ENCODE data around the gene SLC37A1.

The SLC37A1 gene

DNA sequence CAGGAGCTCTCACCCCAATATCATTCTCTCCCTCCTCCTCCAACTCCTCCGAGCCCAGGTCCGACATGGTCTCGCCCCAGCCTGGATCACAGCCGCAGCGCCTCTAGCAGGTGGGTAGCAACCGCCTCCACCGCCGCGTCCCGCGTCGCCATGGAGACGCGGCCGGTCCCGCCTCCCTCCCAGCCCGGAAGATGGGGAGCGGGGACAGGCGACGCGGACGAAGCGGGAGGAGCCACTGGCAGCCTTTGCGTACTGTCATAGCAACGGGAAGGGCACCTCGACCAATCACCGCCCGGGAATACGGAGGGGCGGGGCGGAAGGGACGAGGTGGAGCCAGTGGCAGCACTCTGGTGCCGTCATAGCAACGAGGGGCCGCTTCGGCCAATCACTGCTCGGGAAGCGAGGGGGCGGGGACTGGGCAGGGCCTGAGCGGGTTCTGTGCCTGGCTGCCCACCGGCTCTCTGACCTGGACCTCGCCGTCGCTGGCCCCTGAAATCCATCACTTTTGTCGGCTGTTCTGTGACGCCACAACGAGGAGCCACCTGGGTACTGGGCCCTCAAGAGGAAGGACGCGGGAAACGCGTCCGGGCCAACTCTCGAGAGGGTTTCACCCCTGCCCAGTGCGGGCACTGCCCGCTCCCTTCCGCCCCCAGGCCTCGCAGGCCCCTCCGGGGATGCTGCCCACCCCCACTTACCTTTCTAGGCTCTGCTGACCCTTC lies 17.4 kb upstream of the SLC37A1 start, which contains the start of gene RSPH1 (continued):
- TF ChIP-seq, protein P1, sequence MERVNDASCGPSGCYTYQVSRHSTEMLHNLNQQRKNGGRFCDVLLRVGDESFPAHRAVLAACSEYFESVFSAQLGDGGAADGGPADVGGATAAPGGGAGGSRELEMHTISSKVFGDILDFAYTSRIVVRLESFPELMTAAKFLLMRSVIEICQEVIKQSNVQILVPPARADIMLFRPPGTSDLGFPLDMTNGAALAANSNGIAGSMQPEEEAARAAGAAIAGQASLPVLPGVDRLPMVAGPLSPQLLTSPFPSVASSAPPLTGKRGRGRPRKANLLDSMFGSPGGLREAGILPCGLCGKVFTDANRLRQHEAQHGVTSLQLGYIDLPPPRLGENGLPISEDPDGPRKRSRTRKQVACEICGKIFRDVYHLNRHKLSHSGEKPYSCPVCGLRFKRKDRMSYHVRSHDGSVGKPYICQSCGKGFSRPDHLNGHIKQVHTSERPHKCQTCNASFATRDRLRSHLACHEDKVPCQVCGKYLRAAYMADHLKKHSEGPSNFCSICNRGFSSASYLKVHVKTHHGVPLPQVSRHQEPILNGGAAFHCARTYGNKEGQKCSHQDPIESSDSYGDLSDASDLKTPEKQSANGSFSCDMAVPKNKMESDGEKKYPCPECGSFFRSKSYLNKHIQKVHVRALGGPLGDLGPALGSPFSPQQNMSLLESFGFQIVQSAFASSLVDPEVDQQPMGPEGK (tag by site-specific recombination; IDR thresholded peaks at IDR 0.05): peak; percentile 89
- TF ChIP-seq ZBTB21 (tag by site-specific recombination; IDR thresholded peaks at IDR 0.05) (peak; percentile 88), ZXDB (tag by site-specific recombination; IDR thresholded peaks at IDR 0.05) (peak; percentile 13; the same call in 1 of the 2 replicates), ZNF629 (tag by site-specific recombination; IDR thresholded peaks at IDR 0.05) (peak; percentile 96), KLF1 (tag by site-specific recombination; IDR thresholded peaks at IDR 0.05) (no peak), ZNF391 (tag by site-specific recombination; IDR thresholded peaks at IDR 0.05; ENCODE audit: borderline replicate concordance, low read depth) (no peak), GLIS1 (tag by site-specific recombination; IDR thresholded peaks at IDR 0.05) (no peak), ZNF394 (tag by site-specific recombination; IDR thresholded peaks at IDR 0.05; ENCODE audit: borderline replicate concordance) (no peak), ZNF335 (tag by site-specific recombination; conservative IDR thresholded peaks at IDR 0.05) (peak; percentile 56), KLF10 (tag by site-specific recombination; IDR thresholded peaks at IDR 0.05) (peak; percentile 99), ZSCAN30 (tag by site-specific recombination; IDR thresholded peaks at IDR 0.05) (no peak), IKZF3 (tag by site-specific recombination; IDR thresholded peaks at IDR 0.05) (peak; percentile 19; the same call in 1 of the 2 replicates)
- TF ChIP-seq, protein P2, sequence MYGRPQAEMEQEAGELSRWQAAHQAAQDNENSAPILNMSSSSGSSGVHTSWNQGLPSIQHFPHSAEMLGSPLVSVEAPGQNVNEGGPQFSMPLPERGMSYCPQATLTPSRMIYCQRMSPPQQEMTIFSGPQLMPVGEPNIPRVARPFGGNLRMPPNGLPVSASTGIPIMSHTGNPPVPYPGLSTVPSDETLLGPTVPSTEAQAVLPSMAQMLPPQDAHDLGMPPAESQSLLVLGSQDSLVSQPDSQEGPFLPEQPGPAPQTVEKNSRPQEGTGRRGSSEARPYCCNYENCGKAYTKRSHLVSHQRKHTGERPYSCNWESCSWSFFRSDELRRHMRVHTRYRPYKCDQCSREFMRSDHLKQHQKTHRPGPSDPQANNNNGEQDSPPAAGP (tag by site-specific recombination; IDR thresholded peaks at IDR 0.05): peak; percentile 32; the same call in 1 of the 2 replicates
- TF ChIP-seq, protein P3, sequence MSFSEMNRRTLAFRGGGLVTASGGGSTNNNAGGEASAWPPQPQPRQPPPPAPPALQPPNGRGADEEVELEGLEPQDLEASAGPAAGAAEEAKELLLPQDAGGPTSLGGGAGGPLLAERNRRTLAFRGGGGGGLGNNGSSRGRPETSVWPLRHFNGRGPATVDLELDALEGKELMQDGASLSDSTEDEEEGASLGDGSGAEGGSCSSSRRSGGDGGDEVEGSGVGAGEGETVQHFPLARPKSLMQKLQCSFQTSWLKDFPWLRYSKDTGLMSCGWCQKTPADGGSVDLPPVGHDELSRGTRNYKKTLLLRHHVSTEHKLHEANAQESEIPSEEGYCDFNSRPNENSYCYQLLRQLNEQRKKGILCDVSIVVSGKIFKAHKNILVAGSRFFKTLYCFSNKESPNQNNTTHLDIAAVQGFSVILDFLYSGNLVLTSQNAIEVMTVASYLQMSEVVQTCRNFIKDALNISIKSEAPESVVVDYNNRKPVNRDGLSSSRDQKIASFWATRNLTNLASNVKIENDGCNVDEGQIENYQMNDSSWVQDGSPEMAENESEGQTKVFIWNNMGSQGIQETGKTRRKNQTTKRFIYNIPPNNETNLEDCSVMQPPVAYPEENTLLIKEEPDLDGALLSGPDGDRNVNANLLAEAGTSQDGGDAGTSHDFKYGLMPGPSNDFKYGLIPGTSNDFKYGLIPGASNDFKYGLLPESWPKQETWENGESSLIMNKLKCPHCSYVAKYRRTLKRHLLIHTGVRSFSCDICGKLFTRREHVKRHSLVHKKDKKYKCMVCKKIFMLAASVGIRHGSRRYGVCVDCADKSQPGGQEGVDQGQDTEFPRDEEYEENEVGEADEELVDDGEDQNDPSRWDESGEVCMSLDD (tag by site-specific recombination; IDR thresholded peaks at IDR 0.05): 0 out of 2 replicates have a peak, but pooled peaks have one; percentile 23
- TF ChIP-seq, protein P4, sequence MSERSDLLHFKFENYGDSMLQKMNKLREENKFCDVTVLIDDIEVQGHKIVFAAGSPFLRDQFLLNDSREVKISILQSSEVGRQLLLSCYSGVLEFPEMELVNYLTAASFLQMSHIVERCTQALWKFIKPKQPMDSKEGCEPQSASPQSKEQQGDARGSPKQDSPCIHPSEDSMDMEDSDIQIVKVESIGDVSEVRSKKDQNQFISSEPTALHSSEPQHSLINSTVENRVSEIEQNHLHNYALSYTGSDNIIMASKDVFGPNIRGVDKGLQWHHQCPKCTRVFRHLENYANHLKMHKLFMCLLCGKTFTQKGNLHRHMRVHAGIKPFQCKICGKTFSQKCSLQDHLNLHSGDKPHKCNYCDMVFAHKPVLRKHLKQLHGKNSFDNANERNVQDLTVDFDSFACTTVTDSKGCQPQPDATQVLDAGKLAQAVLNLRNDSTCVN (tag by site-specific recombination; optimal IDR thresholded peaks at IDR 0.05): peak; percentile 51

DNA sequence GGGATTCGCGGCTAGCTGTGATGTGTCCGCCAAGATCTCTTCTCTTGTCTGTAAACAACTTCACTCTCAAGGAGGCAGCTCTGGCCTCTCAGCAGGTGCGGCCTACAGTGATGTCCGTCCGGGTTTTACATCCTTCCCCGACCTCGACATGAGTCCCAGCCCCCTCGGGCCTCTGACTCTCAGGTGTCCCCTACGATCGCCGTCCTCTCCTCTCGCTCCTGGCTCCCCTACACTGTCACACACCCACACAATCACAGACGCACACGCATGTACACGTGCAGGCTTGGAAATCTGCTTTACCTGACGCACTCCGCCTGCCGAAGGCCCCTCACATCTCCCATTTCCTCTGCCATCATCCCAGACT lies 16.8 kb upstream of the SLC37A1 start:
- ChIA-PET POLR2A (no interaction called here), CTCF (interaction anchor here (3.3 kb wide), 1 partner anchor 16 kb away, joined by 17 read pairs; the partner anchor contains the start of gene SLC37A1)
- Histone ChIP-seq H3K4me1 (ENCODE audit: control insufficient read depth, insufficient read depth, low read length) (no peaks in the 10 kb centered on the region), H3K27ac (ENCODE audit: extremely low read depth, low read depth, low read length) (no peak overlapping the region; the same call in 1 of the 2 replicates), H3K4me3 (ENCODE audit: low read depth, low read length) (peak overlapping the region; percentile 43), H3K9me3 (ENCODE audit: control insufficient read depth, insufficient read depth, low read depth, low read length) (no peaks in the 10 kb centered on the region), H3K36me3 (ENCODE audit: control insufficient read depth in 2 of 2, insufficient read depth in 1 of 2, low read length in 2 of 2) (no peaks in the 10 kb centered on the region)
- TF ChIP-seq, protein P2 (tag by site-specific recombination; IDR thresholded peaks at IDR 0.05): 0 out of 2 replicates have a peak, but pooled peaks have one; percentile 0
- TF ChIP-seq ZNF558 (tag by site-specific recombination; IDR thresholded peaks at IDR 0.05): no peak
- TF ChIP-seq, protein P1 (tag by site-specific recombination; IDR thresholded peaks at IDR 0.05): no peak; the same call in 1 of the 2 replicates
- TF ChIP-seq, protein P5, sequence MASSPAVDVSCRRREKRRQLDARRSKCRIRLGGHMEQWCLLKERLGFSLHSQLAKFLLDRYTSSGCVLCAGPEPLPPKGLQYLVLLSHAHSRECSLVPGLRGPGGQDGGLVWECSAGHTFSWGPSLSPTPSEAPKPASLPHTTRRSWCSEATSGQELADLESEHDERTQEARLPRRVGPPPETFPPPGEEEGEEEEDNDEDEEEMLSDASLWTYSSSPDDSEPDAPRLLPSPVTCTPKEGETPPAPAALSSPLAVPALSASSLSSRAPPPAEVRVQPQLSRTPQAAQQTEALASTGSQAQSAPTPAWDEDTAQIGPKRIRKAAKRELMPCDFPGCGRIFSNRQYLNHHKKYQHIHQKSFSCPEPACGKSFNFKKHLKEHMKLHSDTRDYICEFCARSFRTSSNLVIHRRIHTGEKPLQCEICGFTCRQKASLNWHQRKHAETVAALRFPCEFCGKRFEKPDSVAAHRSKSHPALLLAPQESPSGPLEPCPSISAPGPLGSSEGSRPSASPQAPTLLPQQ (tag by site-specific recombination; IDR thresholded peaks at IDR 0.05): no peak
- no peak for TF ChIP-seq ZNF747 (tag by site-specific recombination; IDR thresholded peaks at IDR 0.05)
- TF ChIP-seq KLF1 (tag by site-specific recombination; IDR thresholded peaks at IDR 0.05): no peak
- TF ChIP-seq ZNF423 (tag by site-specific recombination; IDR thresholded peaks at IDR 0.05): no peak
- TF ChIP-seq, protein P6, sequence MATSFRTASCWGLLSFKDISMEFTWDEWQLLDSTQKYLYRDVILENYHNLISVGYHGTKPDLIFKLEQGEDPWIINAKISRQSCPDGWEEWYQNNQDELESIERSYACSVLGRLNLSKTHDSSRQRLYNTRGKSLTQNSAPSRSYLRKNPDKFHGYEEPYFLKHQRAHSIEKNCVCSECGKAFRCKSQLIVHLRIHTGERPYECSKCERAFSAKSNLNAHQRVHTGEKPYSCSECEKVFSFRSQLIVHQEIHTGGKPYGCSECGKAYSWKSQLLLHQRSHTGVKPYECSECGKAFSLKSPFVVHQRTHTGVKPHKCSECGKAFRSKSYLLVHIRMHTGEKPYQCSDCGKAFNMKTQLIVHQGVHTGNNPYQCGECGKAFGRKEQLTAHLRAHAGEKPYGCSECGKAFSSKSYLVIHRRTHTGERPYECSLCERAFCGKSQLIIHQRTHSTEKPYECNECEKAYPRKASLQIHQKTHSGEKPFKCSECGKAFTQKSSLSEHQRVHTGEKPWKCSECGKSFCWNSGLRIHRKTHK (tag by site-specific recombination; IDR thresholded peaks at IDR 0.05): no peak
- no peak for TF ChIP-seq ZNF600 (tag by site-specific recombination; IDR thresholded peaks at IDR 0.05)
